WTC11 (cell line): ENCODE data around the gene EXOC4. TPM values are rescaled to one million over a fixed set of nuclear protein-coding genes. Genes with fewer than 3 reads are reported as not detected.

Experiments
- ATAC-seq: fragments of 200-7000 bp; cut with Tn5 transposase; 2 replicates; pipeline ENCODE4 v1.10.0; 2021; ENCODE audit warnings: mild to moderate bottlenecking, moderate library complexity
- CTCF ChIA-PET: fragments of 300-600 bp; sonication (Branson Sonifier 250); formaldehyde crosslinking; loops from one replicate; lab custom pipeline; 2021; ENCODE audit warnings: antibody characterized with exemption; lab: Charles Lee
- POLR2A ChIA-PET: fragments of 350-600 bp; sonication (Branson Sonifier 250); formaldehyde crosslinking; loops from one replicate; lab custom pipeline; 2021; ENCODE audit warnings: antibody characterized with exemption; lab: Charles Lee
- DNase-seq: peaks from one replicate; pipeline ENCODE4 v3.0.0; 2021; ENCODE audit warnings: low spot score
- H3K27ac Mint-ChIP-seq: 2 replicates; pipeline ENCODE4 v1.8.0; 2021; ENCODE audit warnings: mixed read lengths
- H3K27me3 Mint-ChIP-seq: 2 replicates; pipeline ENCODE4 v1.8.0; 2021; ENCODE audit warnings: low read depth, mild to moderate bottlenecking, moderate library complexity, mixed read lengths
- H3K36me3 Mint-ChIP-seq: 2 replicates; pipeline ENCODE4 v1.8.0; 2021; ENCODE audit warnings: mixed read lengths
- H3K4me1 Mint-ChIP-seq: 2 replicates; pipeline ENCODE4 v1.8.0; 2022; ENCODE audit warnings: mixed read lengths
- H3K4me3 Mint-ChIP-seq: 2 replicates; pipeline ENCODE4 v1.8.0; 2021; ENCODE audit warnings: mild to moderate bottlenecking, moderate library complexity, mixed read lengths
- H3K9me3 Mint-ChIP-seq: 2 replicates; pipeline ENCODE4 v1.8.0; 2021; ENCODE audit warnings: mixed read lengths
- CBFB ChIP-seq: sonication (generic); formaldehyde crosslinking; IDR thresholded peaks from 2 replicates; pipeline ENCODE4 v1.8.1; 2022; ENCODE audit warnings: mild to moderate bottlenecking, low read depth, missing genetic modification reagents
- ELF4 ChIP-seq: sonication (generic); formaldehyde crosslinking; IDR thresholded peaks from 2 replicates; pipeline ENCODE4 v1.8.1; 2022; ENCODE audit warnings: low read depth, mild to moderate bottlenecking, moderate library complexity, missing genetic modification reagents
- EMX1 ChIP-seq: fragments of 250-450 bp; sonication (Bioruptor Pico); IDR thresholded peaks from 2 replicates; pipeline ENCODE4 v1.8.0; 2021; ENCODE audit warnings: mild to moderate bottlenecking
- FOXJ3 ChIP-seq: sonication (generic); formaldehyde crosslinking; IDR thresholded peaks from 2 replicates; pipeline ENCODE4 v1.9.0; 2021; ENCODE audit warnings: missing genetic modification reagents, mild to moderate bottlenecking, borderline replicate concordance
- FOXP4 ChIP-seq: sonication (generic); formaldehyde crosslinking; IDR thresholded peaks from 2 replicates; pipeline ENCODE4 v1.8.0; 2022; ENCODE audit warnings: mild to moderate bottlenecking, missing genetic modification reagents
- HMGA2 ChIP-seq: fragments of 250-450 bp; sonication (Bioruptor Pico); IDR thresholded peaks from 2 replicates; pipeline ENCODE4 v1.4.0; 2021; ENCODE audit warnings: mild to moderate bottlenecking, moderate library complexity
- HMGXB4 ChIP-seq: sonication (generic); formaldehyde crosslinking; IDR thresholded peaks from 2 replicates; pipeline ENCODE4 v1.8.1; 2023; ENCODE audit warnings: mild to moderate bottlenecking, moderate library complexity, missing genetic modification reagents
- NR2C2 ChIP-seq: sonication (generic); formaldehyde crosslinking; IDR thresholded peaks from 2 replicates; pipeline ENCODE4 v1.8.0; 2022; ENCODE audit warnings: mild to moderate bottlenecking, missing genetic modification reagents
- PRRX2 ChIP-seq: fragments of 250-450 bp; sonication (Bioruptor Pico); IDR thresholded peaks from 2 replicates; pipeline ENCODE4 v1.8.0; 2021; ENCODE audit warnings: mild to moderate bottlenecking
- SOX15 ChIP-seq: fragments of 250-450 bp; sonication (Bioruptor Pico); IDR thresholded peaks from 2 replicates; pipeline ENCODE4 v1.9.0; 2021; ENCODE audit warnings: mild to moderate bottlenecking
- TP53 ChIP-seq: sonication (generic); formaldehyde crosslinking; IDR thresholded peaks from 2 replicates; pipeline ENCODE4 v1.8.1; 2023; ENCODE audit warnings: mild to moderate bottlenecking, missing genetic modification reagents
- USF2 ChIP-seq: sonication (generic); formaldehyde crosslinking; IDR thresholded peaks from 2 replicates; pipeline ENCODE4 v1.8.1; 2023; ENCODE audit warnings: mild to moderate bottlenecking, missing genetic modification reagents, moderate library complexity
- ZBTB21 ChIP-seq: sonication (generic); formaldehyde crosslinking; IDR thresholded peaks from 2 replicates; pipeline ENCODE4 v1.8.1; 2023; ENCODE audit warnings: mild to moderate bottlenecking, missing genetic modification reagents, borderline replicate concordance
- ZMAT4 ChIP-seq: fragments of 250-450 bp; sonication (Bioruptor Pico); IDR thresholded peaks from 2 replicates; pipeline ENCODE4 v1.9.0; 2021; ENCODE audit warnings: mild to moderate bottlenecking
- ZNF138 ChIP-seq: sonication (generic); formaldehyde crosslinking; conservative IDR thresholded peaks from 2 replicates; pipeline ENCODE4 v1.8.1; 2022; ENCODE audit warnings: mild to moderate bottlenecking, moderate library complexity, missing genetic modification reagents
- ZNF317 ChIP-seq: sonication (generic); formaldehyde crosslinking; IDR thresholded peaks from 2 replicates; pipeline ENCODE4 v1.8.1; 2023; ENCODE audit warnings: low read depth, mild to moderate bottlenecking, moderate library complexity, missing genetic modification reagents, borderline replicate concordance
- ZNF423 ChIP-seq: fragments of 250-450 bp; sonication (Bioruptor Pico); IDR thresholded peaks from 2 replicates; pipeline ENCODE4 v2.1.2; 2022; ENCODE audit warnings: mild to moderate bottlenecking, moderate library complexity
- ZNF425 ChIP-seq: fragments of 250-450 bp; sonication (Bioruptor Pico); conservative IDR thresholded peaks from 2 replicates; pipeline ENCODE4 v1.9.0; 2021; ENCODE audit warnings: mild to moderate bottlenecking
- ZSCAN18 ChIP-seq: fragments of 250-450 bp; sonication (Bioruptor Pico); IDR thresholded peaks from 2 replicates; pipeline ENCODE4 v2.1.2; 2022; ENCODE audit warnings: mild to moderate bottlenecking, moderate library complexity
- total RNA-seq: library from RNA; stranded (reverse); gene quantifications from 3 replicates; pipeline ENCODE4 v1.2.3, GENCODE V29; 2021
- TF ChIP-seq, protein P1 (sequence below): sonication (generic); formaldehyde crosslinking; IDR thresholded peaks from 2 replicates; pipeline ENCODE4 v1.8.1; 2022; ENCODE audit warnings: mild to moderate bottlenecking, moderate library complexity, missing genetic modification reagents

EXOC4 gene
- total RNA-seq, 1 experiment from 2014 or later, result 62.0 TPM

- ATAC-seq, result no peak
- H3K27ac Mint-ChIP-seq, result no peak overlapping the region
- POLR2A ChIA-PET, result interaction anchor here (0.6 kb wide), 1 partner anchor 71 kb away, joined by 3 read pairs; no protein-coding TSS in a partner anchor
- H3K9me3 Mint-ChIP-seq, result peaks cover 14% of the 10 kb centered on the region
- H3K36me3 Mint-ChIP-seq, result 0 out of 2 replicates have a peak, but pooled peaks cover 3% of the 10 kb centered on the region
- no peaks in the 10 kb centered on the region for H3K27me3 Mint-ChIP-seq
- H3K4me1 Mint-ChIP-seq, result peaks cover 23% of the 10 kb centered on the region
- TF ChIP-seq ZMAT4 (CRISPR knock-in tag) (no peak), ZNF423 (CRISPR knock-in tag) (no peak), FOXJ3 (CRISPR knock-in tag) (no peak), ZBTB21 (CRISPR knock-in tag) (no peak), ZNF317 (CRISPR knock-in tag) (no peak), ZSCAN18 (CRISPR knock-in tag) (no peak), HMGXB4 (no peak), USF2 (CRISPR knock-in tag) (no peak), NR2C2 (CRISPR knock-in tag) (no peak), SOX15 (CRISPR knock-in tag) (no peak), HMGA2 (no peak), ELF4 (CRISPR knock-in tag) (no peak), FOXP4 (CRISPR knock-in tag) (no peak)
- TF ChIP-seq, protein P1, sequence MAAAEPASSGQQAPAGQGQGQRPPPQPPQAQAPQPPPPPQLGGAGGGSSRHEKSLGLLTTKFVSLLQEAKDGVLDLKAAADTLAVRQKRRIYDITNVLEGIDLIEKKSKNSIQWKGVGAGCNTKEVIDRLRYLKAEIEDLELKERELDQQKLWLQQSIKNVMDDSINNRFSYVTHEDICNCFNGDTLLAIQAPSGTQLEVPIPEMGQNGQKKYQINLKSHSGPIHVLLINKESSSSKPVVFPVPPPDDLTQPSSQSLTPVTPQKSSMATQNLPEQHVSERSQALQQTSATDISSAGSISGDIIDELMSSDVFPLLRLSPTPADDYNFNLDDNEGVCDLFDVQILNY (CRISPR knock-in tag), result no peak
- DNase-seq, result no peak
- CTCF ChIA-PET, result interaction anchor here (0.6 kb wide), 1 partner anchor 1004 kb away, joined by 3 read pairs; no protein-coding TSS in a partner anchor
- H3K4me3 Mint-ChIP-seq, result no peak overlapping the region
These were observed 609.0 kb downstream of the EXOC4 start for GRCh38 chr7:133861876-133862275.

GRCh38 chr7:133863362-133864061 lies 610.6 kb downstream of the EXOC4 start:
- Mint-ChIP-seq H3K4me3 (no peak overlapping the region), H3K9me3 (peaks cover 5% of the 10 kb centered on the region; the same call in 1 of the 2 replicates), H3K4me1 (peaks cover 31% of the 10 kb centered on the region), H3K36me3 (no peaks in the 10 kb centered on the region), H3K27ac (no peak overlapping the region), H3K27me3 (no peaks in the 10 kb centered on the region)
- POLR2A ChIA-PET, result interaction anchor here (0.6 kb wide), 1 partner anchor 19 kb away, joined by 3 read pairs; no protein-coding TSS in a partner anchor
- DNase-seq (no peak), ATAC-seq (no peak)
- CTCF ChIA-PET, result interaction anchor here (1.7 kb wide), 1 partner anchor 9 kb away, joined by 6 read pairs; no protein-coding TSS in a partner anchor
- TF ChIP-seq TP53 (CRISPR knock-in tag), result no peak
- no peak for TF ChIP-seq ZNF138
- TF ChIP-seq NR2C2 (CRISPR knock-in tag), result no peak
- TF ChIP-seq ZNF425 (CRISPR knock-in tag), result no peak
- no peak for TF ChIP-seq FOXJ3 (CRISPR knock-in tag)
- TF ChIP-seq PRRX2 (CRISPR knock-in tag), result no peak
- no peak for TF ChIP-seq EMX1 (CRISPR knock-in tag)
- no peak for TF ChIP-seq CBFB
